ENCODE measurements around the gene SCGB1D1.

DNA sequence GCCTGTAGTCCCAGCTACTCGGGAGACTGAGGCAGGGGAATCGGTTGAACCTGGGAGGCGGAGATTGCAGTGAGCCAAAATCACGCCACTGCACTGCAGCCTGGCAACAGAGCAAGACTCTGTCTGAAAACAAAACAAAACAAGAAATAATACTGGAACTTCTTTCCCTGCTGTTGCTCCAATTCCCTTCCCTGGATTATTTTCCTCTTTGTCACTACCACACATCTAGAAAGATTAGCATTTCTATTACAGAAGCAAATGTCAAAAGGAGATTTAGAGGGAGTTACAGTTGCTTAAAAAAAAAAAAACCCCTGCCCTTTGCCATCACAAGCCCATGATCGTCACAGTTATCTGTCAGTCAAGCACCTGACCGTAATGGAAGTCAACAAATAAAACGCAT, 17.7 kb upstream of the SCGB1D1 start:
- TF ChIP-seq, protein P1, sequence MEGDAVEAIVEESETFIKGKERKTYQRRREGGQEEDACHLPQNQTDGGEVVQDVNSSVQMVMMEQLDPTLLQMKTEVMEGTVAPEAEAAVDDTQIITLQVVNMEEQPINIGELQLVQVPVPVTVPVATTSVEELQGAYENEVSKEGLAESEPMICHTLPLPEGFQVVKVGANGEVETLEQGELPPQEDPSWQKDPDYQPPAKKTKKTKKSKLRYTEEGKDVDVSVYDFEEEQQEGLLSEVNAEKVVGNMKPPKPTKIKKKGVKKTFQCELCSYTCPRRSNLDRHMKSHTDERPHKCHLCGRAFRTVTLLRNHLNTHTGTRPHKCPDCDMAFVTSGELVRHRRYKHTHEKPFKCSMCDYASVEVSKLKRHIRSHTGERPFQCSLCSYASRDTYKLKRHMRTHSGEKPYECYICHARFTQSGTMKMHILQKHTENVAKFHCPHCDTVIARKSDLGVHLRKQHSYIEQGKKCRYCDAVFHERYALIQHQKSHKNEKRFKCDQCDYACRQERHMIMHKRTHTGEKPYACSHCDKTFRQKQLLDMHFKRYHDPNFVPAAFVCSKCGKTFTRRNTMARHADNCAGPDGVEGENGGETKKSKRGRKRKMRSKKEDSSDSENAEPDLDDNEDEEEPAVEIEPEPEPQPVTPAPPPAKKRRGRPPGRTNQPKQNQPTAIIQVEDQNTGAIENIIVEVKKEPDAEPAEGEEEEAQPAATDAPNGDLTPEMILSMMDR (IDR thresholded peaks at IDR 0.05): no peak
- TF ChIP-seq POLR2A (IDR thresholded peaks at IDR 0.05): no peak
